Activated gamma-delta T cell treated with anti-CD3 and anti-CD28 coated beads, Interleukin-2, amount 50 U/mL, for 16 hours (primary cell): ENCODE data around the gene CCDC91.
"Not testable (repeated sequence)": the region's sequence is repeated elsewhere in the genome, so short reads cannot be mapped to it uniquely, and the experiment has no call there.

Source experiments
- DNase-seq: peaks from one replicate; pipeline ENCODE4 v3.0.0-alpha.2; 2020; ENCODE audit warnings: low read depth

CCDC91 gene

DNA sequence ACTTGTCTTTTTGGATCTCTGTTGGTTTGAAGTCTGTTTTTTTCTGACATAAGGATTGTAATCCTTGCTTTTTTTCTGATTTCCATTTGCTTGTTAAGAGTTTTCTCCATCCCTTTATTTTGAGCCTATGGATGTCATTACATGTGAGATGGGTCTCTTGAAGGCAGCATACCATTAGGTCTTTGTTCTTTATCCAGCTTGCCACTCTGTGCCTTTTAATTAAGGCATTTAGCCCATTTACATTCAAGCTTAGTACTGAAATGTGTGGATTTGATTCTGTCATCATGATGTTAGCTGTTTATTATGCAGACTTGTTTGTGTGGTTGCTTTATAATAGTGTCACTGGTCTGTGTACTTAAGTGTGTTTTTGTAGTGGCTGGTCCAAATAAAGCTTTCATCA, 100.0 kb downstream of the CCDC91 start:
- no peak for DNase-seq

DNA sequence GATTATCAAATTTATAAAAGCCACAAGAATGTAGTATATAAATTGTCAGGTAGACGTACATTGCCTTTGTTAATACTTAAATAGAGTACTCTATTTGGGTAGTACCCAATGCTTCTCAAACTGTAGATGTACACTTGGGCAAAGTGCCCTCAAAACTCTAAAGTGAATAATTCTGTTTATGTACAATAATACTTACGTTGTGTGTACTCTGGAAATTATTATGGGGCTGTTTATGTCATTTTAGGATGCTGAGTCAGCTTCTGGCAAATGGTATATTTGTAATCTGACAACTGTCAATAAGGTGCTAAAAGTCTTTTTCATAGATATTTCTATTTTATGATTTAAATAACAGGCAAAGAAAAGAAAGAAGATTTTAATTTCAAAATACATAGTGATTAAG, 102.4 kb downstream of the CCDC91 start:
- no peak for DNase-seq

DNA sequence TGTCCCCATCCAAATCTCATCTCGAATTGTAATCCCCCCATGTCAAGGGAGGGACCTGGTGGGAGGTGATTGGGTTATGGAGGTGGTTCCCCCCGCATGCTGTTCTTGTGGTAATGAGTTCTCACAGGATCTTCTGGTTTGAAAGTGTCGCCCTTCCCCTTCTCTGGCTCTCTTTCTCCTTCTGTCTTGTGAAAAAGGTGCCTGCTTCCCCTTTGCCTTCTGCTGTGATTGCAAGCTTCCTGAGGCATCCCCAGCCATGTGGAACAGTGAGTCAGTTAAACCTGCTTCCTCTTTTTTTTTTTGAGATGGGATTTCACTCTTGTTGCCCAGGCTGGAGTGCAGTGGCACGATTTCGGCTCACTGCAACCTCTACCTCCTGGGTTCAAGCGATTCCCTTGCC, 104.0 kb downstream of the CCDC91 start:
- DNase-seq: no peak

DNA sequence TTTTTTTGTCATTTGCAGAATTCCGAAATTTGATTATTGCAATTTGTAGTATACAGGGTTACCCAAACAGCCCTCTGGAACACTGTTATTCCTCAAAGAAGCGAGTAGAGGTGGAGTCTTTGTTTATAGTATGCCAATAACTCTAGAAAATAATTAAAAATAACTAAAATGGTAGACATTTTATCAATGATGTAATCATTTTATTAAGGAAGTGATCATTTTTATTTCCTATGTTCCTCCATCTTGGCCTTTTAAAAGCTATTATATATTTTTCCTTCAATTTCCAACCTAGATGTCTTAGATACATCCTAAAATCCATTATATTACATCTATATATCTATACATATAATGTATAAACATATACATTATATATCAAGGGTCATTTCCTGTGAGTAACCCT, 106.0 kb downstream of the CCDC91 start:
- no peak for DNase-seq

DNA sequence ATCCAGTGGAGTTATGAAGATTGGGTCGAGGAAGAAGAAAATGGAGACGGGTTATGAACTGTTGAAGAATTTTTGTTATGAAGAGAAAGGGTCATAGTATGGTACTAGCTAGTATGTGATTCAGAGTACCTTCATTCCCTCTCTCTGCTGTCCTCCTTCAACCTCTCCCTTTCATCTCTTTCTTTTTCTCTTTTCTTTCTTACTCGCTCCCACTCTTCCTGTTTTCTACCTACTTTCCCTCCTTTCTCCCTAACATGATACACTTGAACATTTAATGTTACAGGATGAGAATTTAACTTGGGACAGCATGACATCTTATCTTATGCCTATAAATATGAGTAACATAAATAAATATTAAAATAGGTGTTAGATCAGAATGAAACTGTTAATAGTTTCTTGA, 112.9 kb downstream of the CCDC91 start:
- no peak for DNase-seq

DNA sequence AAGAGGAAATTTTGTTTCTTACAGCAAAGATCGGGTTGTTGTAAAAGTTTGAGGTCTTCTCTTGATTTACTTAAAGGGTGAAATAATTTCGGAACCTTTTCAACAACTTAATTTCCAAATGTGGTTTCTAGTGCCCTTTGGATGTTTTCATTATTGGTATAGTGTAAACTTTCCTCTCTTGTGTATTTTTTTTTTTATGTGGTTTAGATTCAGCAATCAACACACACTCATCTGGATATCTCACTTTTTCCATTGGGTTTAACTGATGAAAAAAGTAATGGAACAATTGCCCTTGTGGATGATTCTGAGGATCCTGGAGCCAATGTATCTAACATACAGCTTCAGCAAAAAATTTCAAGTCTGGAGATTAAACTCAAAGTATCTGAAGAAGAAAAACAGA, 116.3 kb downstream of the CCDC91 start:
- DNase-seq: no peak

- no peak for DNase-seq
These were observed 118.6 kb downstream of the CCDC91 start for GRCh38 chr12:28308891-28309290.

DNA sequence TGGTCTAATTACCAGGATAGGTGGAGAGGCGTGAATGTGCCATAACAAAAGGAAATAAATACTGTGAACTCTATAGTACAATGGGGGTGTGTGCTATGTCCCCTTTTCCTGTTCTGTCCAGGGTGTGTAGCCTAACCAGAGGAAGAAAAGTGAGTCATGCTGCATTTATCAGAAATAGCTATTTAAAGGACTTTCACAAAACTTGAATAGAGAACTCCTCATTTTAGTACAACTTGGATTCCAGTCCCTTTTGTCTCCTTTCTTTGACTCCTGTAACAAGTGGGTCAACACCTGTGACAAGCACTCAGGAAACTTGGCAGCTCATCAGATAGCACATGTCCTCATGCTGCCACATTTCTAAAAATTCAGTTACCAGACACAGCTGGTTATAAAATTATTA, 123.4 kb downstream of the CCDC91 start:
- DNase-seq: no peak

DNA sequence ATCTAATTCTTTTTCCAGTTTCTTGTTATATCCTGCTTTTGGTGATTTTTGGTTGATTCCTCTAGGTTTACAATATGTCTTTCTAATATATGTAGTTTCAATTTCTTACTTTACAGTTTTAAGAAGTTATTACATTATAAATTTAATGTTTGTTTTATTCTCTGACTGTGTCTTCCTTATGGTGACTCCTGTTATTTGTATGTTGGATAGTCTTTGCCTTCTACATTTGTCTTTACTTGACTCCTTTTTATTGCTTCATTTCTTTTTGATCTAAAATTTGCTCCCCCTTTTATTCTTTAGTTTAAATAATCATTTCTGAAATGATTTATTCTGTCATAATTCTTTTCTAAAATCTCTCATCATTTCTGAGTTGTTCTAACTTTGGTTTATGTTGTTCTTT, 125.8 kb downstream of the CCDC91 start:
- no peak for DNase-seq

DNA sequence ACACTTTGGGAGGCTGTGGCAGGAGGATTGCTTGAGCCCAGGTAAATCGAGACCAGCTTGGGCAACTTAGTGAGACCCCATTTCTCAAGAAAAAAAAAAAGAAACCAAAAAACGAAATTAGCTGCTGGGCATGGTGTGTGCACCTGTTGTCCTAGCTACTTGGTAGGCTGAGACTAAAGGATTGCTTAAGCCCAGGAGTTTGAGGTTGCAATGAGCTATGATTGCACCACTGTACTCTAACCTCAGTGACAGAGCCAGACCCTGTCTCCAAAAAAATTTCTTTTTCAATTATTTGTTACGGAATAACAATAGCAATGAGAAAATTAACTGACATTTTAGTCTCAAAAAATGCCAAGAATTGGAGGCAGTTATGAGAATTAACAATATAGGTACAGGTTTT, 128.0 kb downstream of the CCDC91 start:
- no peak for DNase-seq

DNA sequence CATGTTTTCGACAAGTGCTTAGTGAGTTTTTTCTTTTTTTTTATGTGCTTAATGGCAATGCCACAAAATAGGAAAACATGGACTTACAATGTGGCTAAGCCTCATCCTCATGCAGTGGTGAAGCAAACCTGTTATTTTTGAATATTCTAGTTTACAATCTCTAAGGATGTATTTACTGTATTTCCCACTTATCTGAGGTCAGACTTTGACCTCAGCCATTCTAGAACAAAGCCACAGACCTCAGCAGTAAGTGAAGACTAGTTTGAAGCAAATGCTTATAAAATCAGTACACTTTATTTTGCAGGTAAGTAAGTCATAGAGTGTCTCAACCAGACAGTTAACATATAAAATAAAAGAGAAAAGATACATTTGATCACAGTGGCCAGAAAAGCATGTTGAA, 130.1 kb downstream of the CCDC91 start:
- no peak for DNase-seq

DNA sequence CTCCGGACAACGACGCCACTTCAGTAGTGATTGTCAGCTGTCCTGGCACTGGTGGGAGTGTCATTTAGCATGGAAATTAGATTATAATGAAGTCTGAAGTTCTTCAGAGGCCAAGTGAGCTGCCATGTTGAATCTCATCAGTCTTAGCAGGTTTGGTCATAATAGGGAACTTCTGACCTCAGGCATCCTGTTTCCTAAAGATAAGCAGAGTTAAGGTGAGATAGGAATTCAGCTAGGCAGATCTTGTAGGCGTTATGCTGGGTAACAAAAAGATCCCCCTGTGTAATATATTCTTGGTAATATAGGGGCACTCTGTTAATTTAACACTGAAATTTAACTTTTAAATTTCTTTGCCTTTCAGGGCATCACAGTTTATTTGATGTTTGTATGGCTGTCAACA, 137.5 kb downstream of the CCDC91 start:
- DNase-seq: no peak

- DNase-seq: no peak
These were observed 138.7 kb downstream of the CCDC91 start for GRCh38 chr12:28328967-28329366.

GRCh38 chr12:28329727-28330126, 139.5 kb downstream of the CCDC91 start:
- DNase-seq: not testable (repeated sequence)

- not testable (repeated sequence) for DNase-seq
These were observed 140.0 kb downstream of the CCDC91 start for GRCh38 chr12:28330232-28330631.

GRCh38 chr12:28331130-28331529, 140.9 kb downstream of the CCDC91 start:
- DNase-seq: no peak

DNA sequence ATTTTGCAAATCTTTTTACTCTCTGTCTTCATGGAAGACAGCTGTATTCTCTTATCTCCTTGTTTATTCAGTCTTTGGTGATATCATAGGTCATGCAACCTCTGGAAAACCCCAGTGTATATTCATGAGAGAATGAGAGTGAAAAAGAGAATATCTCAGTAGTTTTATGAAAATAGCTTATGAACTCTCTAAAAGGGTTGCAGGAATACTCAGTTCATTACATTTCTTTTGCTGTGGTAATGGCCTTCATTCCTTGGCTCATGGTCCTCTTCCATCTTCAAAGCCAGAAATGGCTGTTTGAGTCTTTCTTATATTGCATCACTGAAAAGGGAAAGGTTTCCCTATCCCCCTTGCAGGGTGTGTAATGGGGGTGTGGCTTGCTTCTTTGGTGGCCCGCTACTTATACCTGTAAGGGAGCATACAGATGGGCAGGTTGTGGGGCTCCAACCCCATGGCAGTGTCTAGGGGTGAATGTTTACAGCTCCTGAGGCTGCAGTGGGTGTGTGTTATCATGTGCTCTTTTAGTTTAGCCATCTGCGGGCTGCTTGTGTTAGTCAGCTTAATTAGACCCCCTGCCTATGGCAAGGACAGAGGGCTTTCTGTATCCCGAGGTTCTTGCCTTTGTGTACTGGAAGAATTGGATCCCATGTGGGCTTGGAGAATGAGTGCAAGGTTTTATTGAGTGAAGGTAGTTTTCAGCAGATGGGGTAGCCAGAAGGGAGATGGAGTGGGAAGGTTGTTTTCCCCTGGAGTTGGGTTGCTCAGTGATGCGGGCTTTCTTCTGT, 150.2 kb downstream of the CCDC91 start:
- no peak for DNase-seq

DNA sequence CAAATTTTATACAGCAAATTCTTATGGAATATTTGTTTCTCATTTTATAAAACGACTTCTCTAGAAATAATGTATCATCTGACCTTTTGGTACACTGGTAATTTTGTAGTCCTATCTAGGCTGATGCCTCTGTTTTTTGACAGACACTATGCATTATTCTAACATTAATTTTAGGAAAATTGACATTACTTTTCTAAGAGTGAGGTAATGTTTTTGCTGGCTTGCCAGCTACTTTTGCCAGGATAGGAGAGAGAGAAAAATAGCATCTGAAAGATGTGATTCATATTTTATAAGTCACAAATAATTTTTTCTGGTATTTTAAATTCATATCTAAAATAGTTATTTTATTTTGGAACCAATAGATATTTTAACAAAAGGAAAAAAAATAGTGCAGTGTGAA, 153.5 kb downstream of the CCDC91 start:
- DNase-seq: no peak

DNA sequence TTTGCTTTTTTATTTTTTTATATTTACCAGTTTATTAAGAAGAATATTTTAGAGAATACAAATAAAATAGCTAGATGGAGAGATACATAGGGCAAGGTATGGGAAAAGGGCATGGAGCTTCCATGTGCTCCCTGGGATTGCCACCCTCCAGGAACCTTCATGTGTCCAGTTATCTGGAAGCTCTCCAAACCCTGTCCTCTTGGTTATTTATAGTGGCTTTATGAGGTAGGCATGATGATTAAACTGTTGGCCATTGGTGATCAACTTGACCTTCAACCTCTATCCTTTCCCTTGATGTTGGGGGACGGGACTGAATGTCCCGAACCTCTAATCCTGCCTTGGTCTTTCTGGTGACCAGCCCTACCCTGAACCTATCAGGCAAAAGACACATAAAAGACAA, 156.3 kb downstream of the CCDC91 start:
- DNase-seq: no peak

GRCh38 chr12:28349196-28349595, 158.9 kb downstream of the CCDC91 start:
- DNase-seq: no peak

- DNase-seq: no peak
These were observed 160.2 kb downstream of the CCDC91 start for GRCh38 chr12:28350502-28350901.

- DNase-seq: no peak
These were observed 161.2 kb downstream of the CCDC91 start for GRCh38 chr12:28351414-28351813.

GRCh38 chr12:28355161-28355560, 164.9 kb downstream of the CCDC91 start:
- no peak for DNase-seq

DNA sequence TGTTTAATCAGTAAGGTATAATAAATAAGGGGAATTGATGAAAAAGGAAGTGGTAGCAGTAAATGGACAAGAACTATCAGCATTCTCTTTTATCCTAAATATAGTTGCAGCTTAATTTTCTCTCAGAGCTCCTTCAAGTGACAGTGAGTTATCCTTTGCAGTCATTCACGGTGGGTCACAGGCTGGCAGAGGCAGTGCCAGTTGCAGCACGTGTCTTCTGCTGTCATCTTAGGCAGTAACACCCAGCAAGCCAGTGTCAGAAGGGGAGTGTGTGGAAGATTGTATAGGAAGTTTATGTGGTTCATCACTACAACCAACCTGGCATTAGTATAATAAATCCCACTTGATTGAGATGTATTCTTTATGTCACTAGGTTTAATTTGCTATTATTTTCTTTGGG, 170.0 kb downstream of the CCDC91 start:
- no peak for DNase-seq
